Tibial nerve (tissue), 4 donors: ENCODE results near the gene DYRK1A. TPM values are rescaled to one million over a fixed set of nuclear protein-coding genes. Genes with fewer than 3 reads are reported as not detected.

Source experiments
- DNase-seq, 2 donors: peaks; one replicate each; pipeline ENCODE4 v3.0.0-alpha.2; 2019; ENCODE audit warnings: low spot score in 2 of 2
- H3K27ac ChIP-seq, 4 donors: fragments of 200-600 bp; sonication (generic) in 3 of 4; one replicate each; pipeline ENCODE4 v1.5.1; 2017 to 2019; ENCODE audit warnings: mild to moderate bottlenecking in 1 of 4
- H3K27me3 ChIP-seq, 2 donors: fragments of 200-600 bp; sonication (generic) in 1 of 2; one replicate each; pipeline versions ENCODE4 v1.5.1 to v1.6.0; 2017 to 2019
- H3K36me3 ChIP-seq, 3 donors: fragments of 200-600 bp; sonication (generic); one replicate each; pipeline ENCODE4 v1.5.1; 2018 to 2019
- H3K4me1 ChIP-seq, 4 donors: fragments of 200-600 bp; sonication (generic) in 3 of 4; one replicate each; pipeline ENCODE4 v1.5.1; 2017 to 2019
- H3K4me3 ChIP-seq, 4 donors: fragments of 200-600 bp; sonication (generic) in 3 of 4; one replicate each; pipeline ENCODE4 v1.5.1; 2017 to 2019; ENCODE audit warnings: mild to moderate bottlenecking in 1 of 4, moderate library complexity in 1 of 4
- H3K9me3 ChIP-seq, 4 donors: fragments of 200-600 bp; sonication (generic) in 3 of 4; one replicate each; pipeline ENCODE4 v1.5.1; 2017 to 2019
- EP300 ChIP-seq, 2 donors: sonication (generic); formaldehyde crosslinking; IDR thresholded peaks; one replicate each; pipeline ENCODE4 v1.6.1; 2017; ENCODE audit warnings: antibody characterized with exemption in 2 of 2, mild to moderate bottlenecking in 1 of 2
- POLR2A ChIP-seq, 2 donors: fragments of 450-650 bp; IDR thresholded peaks; one replicate each; pipeline ENCODE4 v1.6.1; 2017; ENCODE audit warnings: antibody characterized with exemption in 2 of 2, mild to moderate bottlenecking in 2 of 2, moderate library complexity in 2 of 2
- WGBS, 2 donors: methylation state at CpG; one replicate each; pipeline ENCODE4 v1.1.5; 2018; 5-methylcytosine and 5-hydroxymethylcytosine counted together
- total RNA-seq, 4 donors: library from RNA; depleted of rRNA; stranded (reverse); fragments of >200 nt; gene quantifications; one replicate each; pipeline ENCODE4 v1.1.0, GENCODE V29; 2016
- TF ChIP-seq, protein P1 (sequence below), 5 experiments: fragments of 200-600 bp in 3 of 5; fragments of 450-650 bp in 2 of 5; sonication (generic) in 3 of 5; IDR thresholded peaks; one replicate each; pipeline ENCODE4 v1.5.1; 2016 to 2019; ENCODE audit warnings: antibody characterized with exemption in 5 of 5, mild to moderate bottlenecking in 3 of 5, moderate library complexity in 2 of 5

The DYRK1A gene
- total RNA-seq, 4 donors from 2014 or later = 65.8 to 81.6 (median 68.2) TPM

GRCh38 chr21:37380349-37381323 is 14.1 kb downstream of the DYRK1A start:
- Histone ChIP-seq H3K27me3 (no peaks in the 10 kb centered on the region), H3K9me3 (peaks cover 0 to 5% (median 0%) of the 10 kb centered on the region in 4 donors), H3K27ac (no peak overlapping the region), H3K4me3 (no peak overlapping the region), H3K4me1 (peaks cover 0 to 67% (median 29%) of the 10 kb centered on the region in 4 donors), H3K36me3 (no peaks in the 10 kb centered on the region)
- TF ChIP-seq POLR2A (IDR thresholded peaks at IDR 0.05) = no peak
- TF ChIP-seq, protein P1, sequence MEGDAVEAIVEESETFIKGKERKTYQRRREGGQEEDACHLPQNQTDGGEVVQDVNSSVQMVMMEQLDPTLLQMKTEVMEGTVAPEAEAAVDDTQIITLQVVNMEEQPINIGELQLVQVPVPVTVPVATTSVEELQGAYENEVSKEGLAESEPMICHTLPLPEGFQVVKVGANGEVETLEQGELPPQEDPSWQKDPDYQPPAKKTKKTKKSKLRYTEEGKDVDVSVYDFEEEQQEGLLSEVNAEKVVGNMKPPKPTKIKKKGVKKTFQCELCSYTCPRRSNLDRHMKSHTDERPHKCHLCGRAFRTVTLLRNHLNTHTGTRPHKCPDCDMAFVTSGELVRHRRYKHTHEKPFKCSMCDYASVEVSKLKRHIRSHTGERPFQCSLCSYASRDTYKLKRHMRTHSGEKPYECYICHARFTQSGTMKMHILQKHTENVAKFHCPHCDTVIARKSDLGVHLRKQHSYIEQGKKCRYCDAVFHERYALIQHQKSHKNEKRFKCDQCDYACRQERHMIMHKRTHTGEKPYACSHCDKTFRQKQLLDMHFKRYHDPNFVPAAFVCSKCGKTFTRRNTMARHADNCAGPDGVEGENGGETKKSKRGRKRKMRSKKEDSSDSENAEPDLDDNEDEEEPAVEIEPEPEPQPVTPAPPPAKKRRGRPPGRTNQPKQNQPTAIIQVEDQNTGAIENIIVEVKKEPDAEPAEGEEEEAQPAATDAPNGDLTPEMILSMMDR (IDR thresholded peaks at IDR 0.05) = no peak
- no peak for TF ChIP-seq EP300 (IDR thresholded peaks at IDR 0.05)
- no peak for DNase-seq
- WGBS, 2 donors = 53 to 58% methylated on average over 8 of the region's 8 CpGs

GRCh38 chr21:37381883-37382585 is 15.5 kb downstream of the DYRK1A start:
- TF ChIP-seq POLR2A (IDR thresholded peaks at IDR 0.05) = no peak
- TF ChIP-seq, protein P1 (IDR thresholded peaks at IDR 0.05) = no peak
- no peak for TF ChIP-seq EP300 (IDR thresholded peaks at IDR 0.05)
- 78% methylated on average over 4 of the region's 4 CpGs for WGBS, 2 donors
- Histone ChIP-seq H3K9me3 (peaks cover 0 to 5% (median 0%) of the 10 kb centered on the region in 4 donors), H3K4me1 (peaks cover 0 to 63% (median 27%) of the 10 kb centered on the region in 4 donors), H3K36me3 (no peaks in the 10 kb centered on the region), H3K27ac (no peak overlapping the region), H3K4me3 (no peak overlapping the region), H3K27me3 (no peaks in the 10 kb centered on the region)
- no peak for DNase-seq

GRCh38 chr21:37383086-37383485 is 16.5 kb downstream of the DYRK1A start:
- WGBS, 2 donors = 91 to 100% methylated on average over 1 of the region's 1 CpG
- Histone ChIP-seq H3K27ac (no peak overlapping the region), H3K27me3 (no peaks in the 10 kb centered on the region), H3K9me3 (peaks cover 0 to 5% (median 0%) of the 10 kb centered on the region in 4 donors), H3K4me3 (no peak overlapping the region), H3K4me1 (peaks cover 0 to 62% (median 34%) of the 10 kb centered on the region in 4 donors), H3K36me3 (no peaks in the 10 kb centered on the region)
- TF ChIP-seq, protein P1 (IDR thresholded peaks at IDR 0.05) = no peak
- no peak for TF ChIP-seq EP300 (IDR thresholded peaks at IDR 0.05)
- TF ChIP-seq POLR2A (IDR thresholded peaks at IDR 0.05) = no peak
- DNase-seq = no peak

DNA sequence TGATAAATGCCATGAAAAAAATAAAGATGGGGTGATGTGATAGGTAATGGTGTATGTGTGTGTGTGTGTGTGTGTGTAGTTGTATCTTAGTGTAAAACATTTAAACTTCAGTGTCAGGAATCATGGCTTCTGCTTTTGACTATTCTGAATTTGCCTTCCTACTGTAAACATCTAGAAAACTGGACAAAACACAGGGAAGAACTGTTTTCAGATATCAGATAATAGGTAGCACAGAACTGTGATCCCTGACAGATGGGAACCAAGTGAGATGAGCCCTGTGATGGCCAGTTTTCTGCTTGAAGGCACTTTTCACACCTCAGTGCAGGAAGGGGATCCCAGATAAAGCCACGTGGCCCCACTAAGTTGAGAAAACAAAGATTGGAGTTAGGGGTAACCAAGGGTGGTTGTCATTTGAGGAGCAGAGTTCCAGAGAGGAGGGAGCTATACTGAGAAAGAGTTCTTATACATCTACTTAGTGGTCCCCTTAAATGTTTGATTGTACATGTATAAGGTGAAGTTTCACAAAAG is 17.3 kb downstream of the DYRK1A start:
- no peak overlapping the region for H3K4me3 ChIP-seq
- no peaks in the 10 kb centered on the region for H3K27me3 ChIP-seq
- WGBS, 2 donors = 78 to 90% methylated on average over 1 of the region's 1 CpG
- no peak overlapping the region for H3K27ac ChIP-seq
- H3K36me3 ChIP-seq = no peaks in the 10 kb centered on the region
- no peak for TF ChIP-seq POLR2A (IDR thresholded peaks at IDR 0.05)
- TF ChIP-seq EP300 (IDR thresholded peaks at IDR 0.05) = no peak
- TF ChIP-seq, protein P1 (IDR thresholded peaks at IDR 0.05) = no peak
- H3K9me3 ChIP-seq = peaks cover 0 to 5% (median 0%) of the 10 kb centered on the region in 4 donors
- DNase-seq = no peak
- H3K4me1 ChIP-seq = peaks cover 0 to 62% (median 36%) of the 10 kb centered on the region in 4 donors
